WTC11 (cell line): ENCODE data around the gene TPX2. TPM values are rescaled to one million over a fixed set of nuclear protein-coding genes. Genes with fewer than 3 reads are reported as not detected.

Source experiments
- ATAC-seq: fragments of 200-7000 bp; cut with Tn5 transposase; 2 replicates; pipeline ENCODE4 v1.10.0; 2021; ENCODE audit warnings: mild to moderate bottlenecking, moderate library complexity
- CTCF ChIA-PET: fragments of 300-600 bp; sonication (Branson Sonifier 250); formaldehyde crosslinking; loops from one replicate; lab custom pipeline; 2021; ENCODE audit warnings: antibody characterized with exemption; lab: Charles Lee
- POLR2A ChIA-PET: fragments of 350-600 bp; sonication (Branson Sonifier 250); formaldehyde crosslinking; loops from one replicate; lab custom pipeline; 2021; ENCODE audit warnings: antibody characterized with exemption; lab: Charles Lee
- DNase-seq: peaks from one replicate; pipeline ENCODE4 v3.0.0; 2021; ENCODE audit warnings: low spot score
- H3K27ac Mint-ChIP-seq: 2 replicates; pipeline ENCODE4 v1.8.0; 2021; ENCODE audit warnings: mixed read lengths
- H3K27me3 Mint-ChIP-seq: 2 replicates; pipeline ENCODE4 v1.8.0; 2021; ENCODE audit warnings: low read depth, mild to moderate bottlenecking, moderate library complexity, mixed read lengths
- H3K36me3 Mint-ChIP-seq: 2 replicates; pipeline ENCODE4 v1.8.0; 2021; ENCODE audit warnings: mixed read lengths
- H3K4me1 Mint-ChIP-seq: 2 replicates; pipeline ENCODE4 v1.8.0; 2022; ENCODE audit warnings: mixed read lengths
- H3K4me3 Mint-ChIP-seq: 2 replicates; pipeline ENCODE4 v1.8.0; 2021; ENCODE audit warnings: mild to moderate bottlenecking, moderate library complexity, mixed read lengths
- H3K9me3 Mint-ChIP-seq: 2 replicates; pipeline ENCODE4 v1.8.0; 2021; ENCODE audit warnings: mixed read lengths
- CREB1 ChIP-seq: sonication (generic); formaldehyde crosslinking; IDR thresholded peaks from 2 replicates; pipeline ENCODE4 v1.8.0; 2023; ENCODE audit warnings: mild to moderate bottlenecking, missing genetic modification reagents
- ETV6 ChIP-seq: sonication (generic); formaldehyde crosslinking; IDR thresholded peaks from 2 replicates; pipeline ENCODE4 v1.8.1; 2022; ENCODE audit warnings: mild to moderate bottlenecking, missing genetic modification reagents
- GABPB1 ChIP-seq: sonication (generic); formaldehyde crosslinking; IDR thresholded peaks from 2 replicates; pipeline ENCODE4 v1.8.1; 2023; ENCODE audit warnings: mild to moderate bottlenecking, missing genetic modification reagents
- HMGA2 ChIP-seq: fragments of 250-450 bp; sonication (Bioruptor Pico); IDR thresholded peaks from 2 replicates; pipeline ENCODE4 v1.4.0; 2021; ENCODE audit warnings: mild to moderate bottlenecking, moderate library complexity
- IRF1 ChIP-seq: sonication (generic); formaldehyde crosslinking; IDR thresholded peaks from 2 replicates; pipeline ENCODE4 v1.8.0; 2023; ENCODE audit warnings: missing genetic modification reagents
- JAZF1 ChIP-seq: fragments of 250-450 bp; sonication (Bioruptor Pico); IDR thresholded peaks from 2 replicates; pipeline ENCODE4 v1.9.0; 2021; ENCODE audit warnings: moderate library complexity, mild to moderate bottlenecking, inconsistent platforms
- NFYB ChIP-seq: sonication (generic); formaldehyde crosslinking; conservative IDR thresholded peaks from 2 replicates; pipeline ENCODE4 v1.8.0; 2022; ENCODE audit warnings: low read depth, missing genetic modification reagents
- RELA ChIP-seq: sonication (generic); formaldehyde crosslinking; IDR thresholded peaks from 2 replicates; pipeline ENCODE4 v1.8.1; 2022; ENCODE audit warnings: missing genetic modification reagents, mild to moderate bottlenecking, borderline replicate concordance
- RORB ChIP-seq: fragments of 250-450 bp; sonication (Bioruptor Pico); IDR thresholded peaks from 2 replicates; pipeline ENCODE4 v1.9.0; 2021; ENCODE audit warnings: mild to moderate bottlenecking
- SMAD4 ChIP-seq: sonication (generic); formaldehyde crosslinking; IDR thresholded peaks from 2 replicates; pipeline ENCODE4 v1.8.0; 2022; ENCODE audit warnings: mild to moderate bottlenecking, missing genetic modification reagents
- ZNF317 ChIP-seq: sonication (generic); formaldehyde crosslinking; IDR thresholded peaks from 2 replicates; pipeline ENCODE4 v1.8.1; 2023; ENCODE audit warnings: low read depth, mild to moderate bottlenecking, moderate library complexity, missing genetic modification reagents, borderline replicate concordance
- ZNF423 ChIP-seq: fragments of 250-450 bp; sonication (Bioruptor Pico); IDR thresholded peaks from 2 replicates; pipeline ENCODE4 v2.1.2; 2022; ENCODE audit warnings: mild to moderate bottlenecking, moderate library complexity
- ZNF425 ChIP-seq: fragments of 250-450 bp; sonication (Bioruptor Pico); conservative IDR thresholded peaks from 2 replicates; pipeline ENCODE4 v1.9.0; 2021; ENCODE audit warnings: mild to moderate bottlenecking
- ZNF532 ChIP-seq: fragments of 250-450 bp; sonication (Bioruptor Pico); IDR thresholded peaks from 2 replicates; pipeline ENCODE4 v1.9.0; 2021; ENCODE audit warnings: mild to moderate bottlenecking, borderline replicate concordance
- total RNA-seq: library from RNA; stranded (reverse); gene quantifications from 3 replicates; pipeline ENCODE4 v1.2.3, GENCODE V29; 2021
- TF ChIP-seq, protein P1 (sequence below): sonication (generic); formaldehyde crosslinking; IDR thresholded peaks from 2 replicates; pipeline ENCODE4 v1.8.0; 2022; ENCODE audit warnings: mild to moderate bottlenecking, missing genetic modification reagents
- TF ChIP-seq, protein P2 (sequence below): sonication (generic); formaldehyde crosslinking; conservative IDR thresholded peaks from 2 replicates; pipeline ENCODE4 v1.8.1; 2022; ENCODE audit warnings: mild to moderate bottlenecking, missing genetic modification reagents
- TF ChIP-seq, protein P3 (sequence below): fragments of 250-450 bp; sonication (Bioruptor Pico); IDR thresholded peaks from 2 replicates; pipeline ENCODE4 v1.8.0; 2021; ENCODE audit warnings: mild to moderate bottlenecking
- TF ChIP-seq, protein P4 (sequence below): sonication (generic); formaldehyde crosslinking; IDR thresholded peaks from 2 replicates; pipeline ENCODE4 v1.8.1; 2023; ENCODE audit warnings: mild to moderate bottlenecking, missing genetic modification reagents, moderate library complexity

TPX2 gene
- total RNA-seq, 1 experiment from 2014 or later, result 123 TPM

GRCh38 chr20:31699801-31700728 lies 39.0 kb upstream of the TPX2 start (continued):
- TF ChIP-seq, protein P1, sequence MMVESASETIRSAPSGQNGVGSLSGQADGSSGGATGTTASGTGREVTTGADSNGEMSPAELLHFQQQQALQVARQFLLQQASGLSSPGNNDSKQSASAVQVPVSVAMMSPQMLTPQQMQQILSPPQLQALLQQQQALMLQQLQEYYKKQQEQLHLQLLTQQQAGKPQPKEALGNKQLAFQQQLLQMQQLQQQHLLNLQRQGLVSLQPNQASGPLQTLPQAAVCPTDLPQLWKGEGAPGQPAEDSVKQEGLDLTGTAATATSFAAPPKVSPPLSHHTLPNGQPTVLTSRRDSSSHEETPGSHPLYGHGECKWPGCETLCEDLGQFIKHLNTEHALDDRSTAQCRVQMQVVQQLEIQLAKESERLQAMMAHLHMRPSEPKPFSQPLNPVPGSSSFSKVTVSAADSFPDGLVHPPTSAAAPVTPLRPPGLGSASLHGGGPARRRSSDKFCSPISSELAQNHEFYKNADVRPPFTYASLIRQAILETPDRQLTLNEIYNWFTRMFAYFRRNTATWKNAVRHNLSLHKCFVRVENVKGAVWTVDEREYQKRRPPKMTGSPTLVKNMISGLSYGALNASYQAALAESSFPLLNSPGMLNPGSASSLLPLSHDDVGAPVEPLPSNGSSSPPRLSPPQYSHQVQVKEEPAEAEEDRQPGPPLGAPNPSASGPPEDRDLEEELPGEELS (CRISPR knock-in tag), result no peak
- TF ChIP-seq GABPB1 (CRISPR knock-in tag) (no peak), ZNF317 (CRISPR knock-in tag) (no peak), SMAD4 (CRISPR knock-in tag) (no peak)
- TF ChIP-seq, protein P2, sequence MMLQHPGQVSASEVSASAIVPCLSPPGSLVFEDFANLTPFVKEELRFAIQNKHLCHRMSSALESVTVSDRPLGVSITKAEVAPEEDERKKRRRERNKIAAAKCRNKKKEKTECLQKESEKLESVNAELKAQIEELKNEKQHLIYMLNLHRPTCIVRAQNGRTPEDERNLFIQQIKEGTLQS, result no peak
- TF ChIP-seq, protein P3, sequence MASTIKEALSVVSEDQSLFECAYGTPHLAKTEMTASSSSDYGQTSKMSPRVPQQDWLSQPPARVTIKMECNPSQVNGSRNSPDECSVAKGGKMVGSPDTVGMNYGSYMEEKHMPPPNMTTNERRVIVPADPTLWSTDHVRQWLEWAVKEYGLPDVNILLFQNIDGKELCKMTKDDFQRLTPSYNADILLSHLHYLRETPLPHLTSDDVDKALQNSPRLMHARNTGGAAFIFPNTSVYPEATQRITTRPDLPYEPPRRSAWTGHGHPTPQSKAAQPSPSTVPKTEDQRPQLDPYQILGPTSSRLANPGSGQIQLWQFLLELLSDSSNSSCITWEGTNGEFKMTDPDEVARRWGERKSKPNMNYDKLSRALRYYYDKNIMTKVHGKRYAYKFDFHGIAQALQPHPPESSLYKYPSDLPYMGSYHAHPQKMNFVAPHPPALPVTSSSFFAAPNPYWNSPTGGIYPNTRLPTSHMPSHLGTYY (CRISPR knock-in tag), result no peak

DNA sequence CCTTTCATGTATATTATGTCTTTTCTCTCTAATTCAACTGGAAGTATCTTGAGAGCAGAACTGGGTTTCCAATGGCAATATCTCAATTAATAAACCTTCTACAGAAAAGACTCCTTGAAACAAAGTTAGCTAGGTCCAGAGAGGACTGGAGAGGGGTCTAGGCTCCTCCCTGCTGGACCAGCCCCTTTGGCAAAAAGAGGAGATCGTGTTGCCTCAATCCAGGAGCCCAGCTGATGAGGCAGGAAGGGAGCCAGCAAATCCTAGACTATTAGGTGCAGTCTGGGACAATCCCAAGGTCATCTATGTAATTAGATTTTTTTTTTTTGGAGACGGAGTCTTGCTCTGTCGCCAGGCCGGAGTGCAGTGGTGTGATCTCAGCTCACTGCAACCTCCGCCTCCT lies 38.3 kb upstream of the TPX2 start:
- Mint-ChIP-seq H3K4me3 (no peak overlapping the region), H3K4me1 (peaks cover 45% of the 10 kb centered on the region), H3K27ac (peak overlapping the region; percentile 19; the same call in 1 of the 2 replicates), H3K9me3 (no peaks in the 10 kb centered on the region), H3K27me3 (no peaks in the 10 kb centered on the region), H3K36me3 (peaks cover 8% of the 10 kb centered on the region; the same call in 1 of the 2 replicates)
- DNase-seq, result no peak
- no peak for ATAC-seq
- POLR2A ChIA-PET, result no interaction called here
- CTCF ChIA-PET, result interaction anchor here (1.1 to 1.7 kb wide), 3 partner anchors 23 to 88 kb away, joined by 4 to 6 read pairs (median 5); no protein-coding TSS in a partner anchor
- TF ChIP-seq ETV6 (CRISPR knock-in tag) (no peak), RORB (CRISPR knock-in tag) (no peak), NFYB (CRISPR knock-in tag) (no peak), IRF1 (CRISPR knock-in tag) (no peak), RELA (CRISPR knock-in tag) (no peak), ZNF423 (CRISPR knock-in tag) (no peak), CREB1 (CRISPR knock-in tag) (no peak), JAZF1 (CRISPR knock-in tag) (no peak), ZNF425 (no peak), HMGA2 (no peak), ZNF532 (CRISPR knock-in tag) (no peak), ZNF317 (CRISPR knock-in tag) (no peak)
- TF ChIP-seq, protein P4, sequence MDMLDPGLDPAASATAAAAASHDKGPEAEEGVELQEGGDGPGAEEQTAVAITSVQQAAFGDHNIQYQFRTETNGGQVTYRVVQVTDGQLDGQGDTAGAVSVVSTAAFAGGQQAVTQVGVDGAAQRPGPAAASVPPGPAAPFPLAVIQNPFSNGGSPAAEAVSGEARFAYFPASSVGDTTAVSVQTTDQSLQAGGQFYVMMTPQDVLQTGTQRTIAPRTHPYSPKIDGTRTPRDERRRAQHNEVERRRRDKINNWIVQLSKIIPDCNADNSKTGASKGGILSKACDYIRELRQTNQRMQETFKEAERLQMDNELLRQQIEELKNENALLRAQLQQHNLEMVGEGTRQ (CRISPR knock-in tag), result no peak
